K562 (cell line): ENCODE measurements around the gene EMP2. TPM values are rescaled to one million over a fixed set of nuclear protein-coding genes. Genes with fewer than 3 reads are reported as not detected.

Experiments
- ETS2 ChIP-seq: IDR thresholded peaks from 2 replicates; pipeline ENCODE4 v1.6.1; 2016; ENCODE audit warnings: borderline replicate concordance, missing genetic modification characterization, mild to moderate bottlenecking, moderate library complexity, missing compliant biosample characterization; ENCODE audit not compliant: poor library complexity, severe bottlenecking
- FOS ChIP-seq: IDR thresholded peaks from 3 replicates; pipeline ENCODE4 v1.6.1; 2011; ENCODE audit not compliant: insufficient read length; ENCODE audit errors: extremely low read depth
- HSF4 ChIP-seq: fragments of 250-450 bp; sonication (Bioruptor Pico); IDR thresholded peaks from 2 replicates; pipeline ENCODE4 v2.1.2; 2022; ENCODE audit warnings: mild to moderate bottlenecking, moderate library complexity, borderline replicate concordance
- IFI16 ChIP-seq: fragments of 250-450 bp; sonication (Bioruptor Pico); IDR thresholded peaks from 2 replicates; pipeline ENCODE4 v2.1.2; 2022; ENCODE audit warnings: mild to moderate bottlenecking, inconsistent platforms
- LARP7 ChIP-seq: fragments of 450-650 bp; IDR thresholded peaks from 2 replicates; pipeline ENCODE4 v1.6.1; 2016
- RAD21 ChIP-seq, 2 experiments: fragments of 250-450 bp in 1 of 2; fragments of 450-650 bp in 1 of 2; sonication (Bioruptor Pico) in 1 of 2; formaldehyde crosslinking in 1 of 2; IDR thresholded peaks in 1 of 2; conservative IDR thresholded peaks in 1 of 2; 2 replicates each; pipeline versions ENCODE4 v1.4.0 to v1.8.0; 2020 to 2022; ENCODE audit warnings: mild to moderate bottlenecking in 2 of 2, moderate library complexity in 1 of 2
- TRIM24 ChIP-seq, 2 experiments: fragments of 450-650 bp; IDR thresholded peaks; 2 replicates each; pipeline ENCODE4 v1.6.1; 2016
- ZNF146 ChIP-seq: IDR thresholded peaks from one replicate; pipeline ENCODE4 v1.6.1; 2018; ENCODE audit warnings: missing compliant biosample characterization; ENCODE audit not compliant: unreplicated experiment
- ZNF41 ChIP-seq: fragments of 250-450 bp; sonication (Bioruptor Pico); conservative IDR thresholded peaks from 2 replicates; pipeline ENCODE4 v1.4.0; 2020; ENCODE audit warnings: mild to moderate bottlenecking
- polyA plus RNA-seq, 8 experiments: library from polyadenylated mRNA; depleted of rRNA in 4 of 8; stranded (reverse) in 5 of 8; unstranded in 3 of 8; fragments of >200 nt; fragmentation: Nextera tagmentation in 2 of 8; fragmentation: Illumina TruSeq in 1 of 8; extraction: Ambion mirVana in 2 of 8; extraction: Trizol in 1 of 8; gene quantifications; 2 replicates each; pipeline versions ENCODE4 v1.2.1 to v1.2.3, GENCODE V29; 2011 to 2014; ENCODE audit warnings: inconsistent platforms in 1 of 8, missing spikeins in 1 of 8
- total RNA-seq, 7 experiments: library from RNA; depleted of rRNA in 6 of 7; stranded (reverse); fragments of >200 nt in 6 of 7; fragmentation: Illumina TruSeq in 2 of 7; extraction: Trizol in 2 of 7; gene quantifications; 2 replicates each; pipeline versions ENCODE4 v1.2.1 to v1.2.3, GENCODE V29; 2011 to 2021; ENCODE audit warnings: low replicate concordance in 1 of 7
- TF ChIP-seq, protein P1 (sequence below): sonication (generic); formaldehyde crosslinking; IDR thresholded peaks from 2 replicates; pipeline ENCODE4 v1.8.1; 2022; ENCODE audit warnings: missing genetic modification reagents
- TF ChIP-seq, protein P2 (sequence below): sonication (generic); formaldehyde crosslinking; IDR thresholded peaks from 2 replicates; pipeline ENCODE4 v1.8.0; 2022; ENCODE audit warnings: missing genetic modification reagents, mild to moderate bottlenecking, moderate library complexity, borderline replicate concordance
- TF ChIP-seq, protein P3 (sequence below): fragments of 450-650 bp; IDR thresholded peaks from 2 replicates; pipeline ENCODE4 v1.6.1; 2016; ENCODE audit warnings: low read depth, mild to moderate bottlenecking, moderate library complexity
- TF ChIP-seq, protein P4 (sequence below), 2 experiments: fragments of 450-650 bp; conservative IDR thresholded peaks; 2 replicates each; pipeline ENCODE4 v1.6.1; 2017; ENCODE audit warnings: mild to moderate bottlenecking in 2 of 2, moderate library complexity in 2 of 2
- TF ChIP-seq, protein P5 (sequence below): fragments of 250-450 bp; sonication (Bioruptor Pico); IDR thresholded peaks from 2 replicates; pipeline ENCODE4 v1.8.0; 2022; ENCODE audit warnings: moderate library complexity, mild to moderate bottlenecking, inconsistent platforms
- TF ChIP-seq, protein P6 (sequence below): fragments of 450-650 bp; IDR thresholded peaks from 2 replicates; pipeline ENCODE4 v1.6.1; 2017; ENCODE audit warnings: antibody characterized with exemption, mild to moderate bottlenecking
- TF ChIP-seq, protein P7 (sequence below): fragments of 250-450 bp; sonication (Bioruptor Pico); IDR thresholded peaks from 2 replicates; pipeline ENCODE4 v1.8.0; 2022; ENCODE audit warnings: inconsistent platforms, mild to moderate bottlenecking, moderate library complexity, borderline replicate concordance

Gene EMP2
- total and polyA plus RNA-seq, 9 of the 15 experiments (the other 6 are each of a cell fraction or from before 2014, with no cell fraction given), result 0.73 to 6.2 (median 3.1) TPM

DNA sequence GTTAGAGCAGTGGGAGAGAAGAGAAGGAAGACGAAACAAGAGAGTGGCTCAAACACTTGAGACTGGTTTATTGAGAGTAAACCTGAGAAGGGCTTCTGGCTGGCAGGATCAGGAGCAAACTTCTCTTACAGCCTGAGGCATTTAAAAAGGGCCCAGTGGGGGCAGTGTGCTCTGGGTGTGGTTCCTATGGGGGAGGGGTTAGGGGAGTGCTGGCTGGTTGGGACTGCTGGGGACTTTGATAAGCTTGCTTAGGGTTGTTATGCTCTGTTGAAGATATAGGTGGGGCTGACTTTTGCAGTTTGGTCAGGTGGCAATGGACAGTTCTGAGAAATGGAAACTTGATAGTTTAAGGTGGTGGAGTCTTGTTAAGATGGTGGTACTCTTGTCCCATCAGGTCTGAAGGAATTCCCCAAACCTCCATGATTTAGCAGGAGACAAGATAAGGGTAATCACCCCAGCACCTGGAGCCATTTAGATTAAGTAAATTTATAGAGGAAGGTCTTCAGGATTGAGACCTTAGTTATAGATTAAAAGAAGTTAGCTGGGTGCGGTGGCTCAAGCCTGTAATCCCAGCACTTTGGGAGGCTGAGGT, 79.3 kb downstream of the EMP2 start (continued):
- TF ChIP-seq, protein P1, sequence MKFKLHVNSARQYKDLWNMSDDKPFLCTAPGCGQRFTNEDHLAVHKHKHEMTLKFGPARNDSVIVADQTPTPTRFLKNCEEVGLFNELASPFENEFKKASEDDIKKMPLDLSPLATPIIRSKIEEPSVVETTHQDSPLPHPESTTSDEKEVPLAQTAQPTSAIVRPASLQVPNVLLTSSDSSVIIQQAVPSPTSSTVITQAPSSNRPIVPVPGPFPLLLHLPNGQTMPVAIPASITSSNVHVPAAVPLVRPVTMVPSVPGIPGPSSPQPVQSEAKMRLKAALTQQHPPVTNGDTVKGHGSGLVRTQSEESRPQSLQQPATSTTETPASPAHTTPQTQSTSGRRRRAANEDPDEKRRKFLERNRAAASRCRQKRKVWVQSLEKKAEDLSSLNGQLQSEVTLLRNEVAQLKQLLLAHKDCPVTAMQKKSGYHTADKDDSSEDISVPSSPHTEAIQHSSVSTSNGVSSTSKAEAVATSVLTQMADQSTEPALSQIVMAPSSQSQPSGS (CRISPR knock-in tag), result no peak
- TF ChIP-seq TRIM24 (IDR thresholded peaks at IDR 0.05) (peak; percentile 98), FOS (no peak), IFI16 (CRISPR knock-in tag) (0 out of 2 replicates have a peak, but pooled peaks have one; percentile 69), RAD21 (CRISPR knock-in tag; conservative IDR thresholded peaks at IDR 0.05 in 1 of 2, IDR thresholded peaks at IDR 0.05 in 1 of 2) (peak in 1 of 2 experiments; percentile 9; a peak in 1 of 4 replicates), ETS2 (tag) (no peak), ZNF146 (CRISPR knock-in tag) (no peak), HSF4 (CRISPR knock-in tag) (peak; percentile 88), LARP7 (no peak), ZNF41 (CRISPR knock-in tag) (no peak)
- TF ChIP-seq, protein P2, sequence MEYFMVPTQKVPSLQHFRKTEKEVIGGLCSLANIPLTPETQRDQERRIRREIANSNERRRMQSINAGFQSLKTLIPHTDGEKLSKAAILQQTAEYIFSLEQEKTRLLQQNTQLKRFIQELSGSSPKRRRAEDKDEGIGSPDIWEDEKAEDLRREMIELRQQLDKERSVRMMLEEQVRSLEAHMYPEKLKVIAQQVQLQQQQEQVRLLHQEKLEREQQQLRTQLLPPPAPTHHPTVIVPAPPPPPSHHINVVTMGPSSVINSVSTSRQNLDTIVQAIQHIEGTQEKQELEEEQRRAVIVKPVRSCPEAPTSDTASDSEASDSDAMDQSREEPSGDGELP (CRISPR knock-in tag), result peak; percentile 21; the same call in 1 of the 2 replicates
- TF ChIP-seq, protein P3, sequence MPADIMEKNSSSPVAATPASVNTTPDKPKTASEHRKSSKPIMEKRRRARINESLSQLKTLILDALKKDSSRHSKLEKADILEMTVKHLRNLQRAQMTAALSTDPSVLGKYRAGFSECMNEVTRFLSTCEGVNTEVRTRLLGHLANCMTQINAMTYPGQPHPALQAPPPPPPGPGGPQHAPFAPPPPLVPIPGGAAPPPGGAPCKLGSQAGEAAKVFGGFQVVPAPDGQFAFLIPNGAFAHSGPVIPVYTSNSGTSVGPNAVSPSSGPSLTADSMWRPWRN, result no peak
- TF ChIP-seq, protein P4, sequence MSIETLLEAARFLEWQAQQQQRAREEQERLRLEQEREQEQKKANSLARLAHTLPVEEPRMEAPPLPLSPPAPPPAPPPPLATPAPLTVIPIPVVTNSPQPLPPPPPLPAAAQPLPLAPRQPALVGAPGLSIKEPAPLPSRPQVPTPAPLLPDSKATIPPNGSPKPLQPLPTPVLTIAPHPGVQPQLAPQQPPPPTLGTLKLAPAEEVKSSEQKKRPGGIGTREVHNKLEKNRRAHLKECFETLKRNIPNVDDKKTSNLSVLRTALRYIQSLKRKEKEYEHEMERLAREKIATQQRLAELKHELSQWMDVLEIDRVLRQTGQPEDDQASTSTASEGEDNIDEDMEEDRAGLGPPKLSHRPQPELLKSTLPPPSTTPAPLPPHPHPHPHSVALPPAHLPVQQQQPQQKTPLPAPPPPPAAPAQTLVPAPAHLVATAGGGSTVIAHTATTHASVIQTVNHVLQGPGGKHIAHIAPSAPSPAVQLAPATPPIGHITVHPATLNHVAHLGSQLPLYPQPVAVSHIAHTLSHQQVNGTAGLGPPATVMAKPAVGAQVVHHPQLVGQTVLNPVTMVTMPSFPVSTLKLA (conservative IDR thresholded peaks at IDR 0.05), result no peak
- TF ChIP-seq, protein P5, sequence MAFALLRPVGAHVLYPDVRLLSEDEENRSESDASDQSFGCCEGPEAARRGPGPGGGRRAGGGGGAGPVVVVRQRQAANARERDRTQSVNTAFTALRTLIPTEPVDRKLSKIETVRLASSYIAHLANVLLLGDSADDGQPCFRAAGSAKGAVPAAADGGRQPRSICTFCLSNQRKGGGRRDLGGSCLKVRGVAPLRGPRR, result peak; percentile 84; the same call in 1 of the 2 replicates
- TF ChIP-seq, protein P6, sequence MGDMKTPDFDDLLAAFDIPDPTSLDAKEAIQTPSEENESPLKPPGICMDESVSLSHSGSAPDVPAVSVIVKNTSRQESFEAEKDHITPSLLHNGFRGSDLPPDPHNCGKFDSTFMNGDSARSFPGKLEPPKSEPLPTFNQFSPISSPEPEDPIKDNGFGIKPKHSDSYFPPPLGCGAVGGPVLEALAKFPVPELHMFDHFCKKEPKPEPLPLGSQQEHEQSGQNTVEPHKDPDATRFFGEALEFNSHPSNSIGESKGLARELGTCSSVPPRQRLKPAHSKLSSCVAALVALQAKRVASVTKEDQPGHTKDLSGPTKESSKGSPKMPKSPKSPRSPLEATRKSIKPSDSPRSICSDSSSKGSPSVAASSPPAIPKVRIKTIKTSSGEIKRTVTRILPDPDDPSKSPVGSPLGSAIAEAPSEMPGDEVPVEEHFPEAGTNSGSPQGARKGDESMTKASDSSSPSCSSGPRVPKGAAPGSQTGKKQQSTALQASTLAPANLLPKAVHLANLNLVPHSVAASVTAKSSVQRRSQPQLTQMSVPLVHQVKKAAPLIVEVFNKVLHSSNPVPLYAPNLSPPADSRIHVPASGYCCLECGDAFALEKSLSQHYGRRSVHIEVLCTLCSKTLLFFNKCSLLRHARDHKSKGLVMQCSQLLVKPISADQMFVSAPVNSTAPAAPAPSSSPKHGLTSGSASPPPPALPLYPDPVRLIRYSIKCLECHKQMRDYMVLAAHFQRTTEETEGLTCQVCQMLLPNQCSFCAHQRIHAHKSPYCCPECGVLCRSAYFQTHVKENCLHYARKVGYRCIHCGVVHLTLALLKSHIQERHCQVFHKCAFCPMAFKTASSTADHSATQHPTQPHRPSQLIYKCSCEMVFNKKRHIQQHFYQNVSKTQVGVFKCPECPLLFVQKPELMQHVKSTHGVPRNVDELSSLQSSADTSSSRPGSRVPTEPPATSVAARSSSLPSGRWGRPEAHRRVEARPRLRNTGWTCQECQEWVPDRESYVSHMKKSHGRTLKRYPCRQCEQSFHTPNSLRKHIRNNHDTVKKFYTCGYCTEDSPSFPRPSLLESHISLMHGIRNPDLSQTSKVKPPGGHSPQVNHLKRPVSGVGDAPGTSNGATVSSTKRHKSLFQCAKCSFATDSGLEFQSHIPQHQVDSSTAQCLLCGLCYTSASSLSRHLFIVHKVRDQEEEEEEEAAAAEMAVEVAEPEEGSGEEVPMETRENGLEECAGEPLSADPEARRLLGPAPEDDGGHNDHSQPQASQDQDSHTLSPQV, result peak; percentile 96
- TF ChIP-seq, protein P7, sequence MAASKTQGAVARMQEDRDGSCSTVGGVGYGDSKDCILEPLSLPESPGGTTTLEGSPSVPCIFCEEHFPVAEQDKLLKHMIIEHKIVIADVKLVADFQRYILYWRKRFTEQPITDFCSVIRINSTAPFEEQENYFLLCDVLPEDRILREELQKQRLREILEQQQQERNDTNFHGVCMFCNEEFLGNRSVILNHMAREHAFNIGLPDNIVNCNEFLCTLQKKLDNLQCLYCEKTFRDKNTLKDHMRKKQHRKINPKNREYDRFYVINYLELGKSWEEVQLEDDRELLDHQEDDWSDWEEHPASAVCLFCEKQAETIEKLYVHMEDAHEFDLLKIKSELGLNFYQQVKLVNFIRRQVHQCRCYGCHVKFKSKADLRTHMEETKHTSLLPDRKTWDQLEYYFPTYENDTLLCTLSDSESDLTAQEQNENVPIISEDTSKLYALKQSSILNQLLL (CRISPR knock-in tag), result no peak
